Measurements from ENCODE around the gene APP.

The APP gene

GRCh38 chr21:26047279-26047967, 123.1 kb downstream of the APP start:
- peaks cover 25 to 47% of the 10 kb centered on the region in 2 experiments for H3K36me3 ChIP-seq (ENCODE audit: control insufficient read depth in 2 of 2, insufficient read depth in 1 of 2, low read length in 2 of 2)
- TF ChIP-seq GLI2 (tag by site-specific recombination; IDR thresholded peaks at IDR 0.05; ENCODE audit: borderline replicate concordance, low read depth), result no peak
- no peak for TF ChIP-seq SALL2 (tag by site-specific recombination; IDR thresholded peaks at IDR 0.05; ENCODE audit: borderline replicate concordance)
- no peak for TF ChIP-seq ZNF548 (tag by site-specific recombination; IDR thresholded peaks at IDR 0.05)
- TF ChIP-seq ZNF214 (tag by site-specific recombination; IDR thresholded peaks at IDR 0.05; ENCODE audit: borderline replicate concordance), result no peak
- TF ChIP-seq ZBTB6 (tag by site-specific recombination; IDR thresholded peaks at IDR 0.05), result no peak
- TF ChIP-seq GLI4 (tag by site-specific recombination; IDR thresholded peaks at IDR 0.05), result no peak
- no peak for TF ChIP-seq ZNF777 (tag by site-specific recombination; IDR thresholded peaks at IDR 0.05; ENCODE audit: borderline replicate concordance)
- TF ChIP-seq ZNF266 (tag by site-specific recombination; IDR thresholded peaks at IDR 0.05; ENCODE audit: low read depth), result no peak
- TF ChIP-seq ZNF692 (tag by site-specific recombination; IDR thresholded peaks at IDR 0.05), result no peak
- no peak for TF ChIP-seq ZNF664 (tag by site-specific recombination; IDR thresholded peaks at IDR 0.05)
- TF ChIP-seq KLF1 (tag by site-specific recombination; IDR thresholded peaks at IDR 0.05), result no peak
- TF ChIP-seq GLIS2 (tag by site-specific recombination; IDR thresholded peaks at IDR 0.05), result no peak
- no peak for TF ChIP-seq ZBTB17 (tag by site-specific recombination; IDR thresholded peaks at IDR 0.05)
- no peak for TF ChIP-seq ZNF48 (tag by site-specific recombination; IDR thresholded peaks at IDR 0.05)
- TF ChIP-seq ZNF280C (tag by site-specific recombination; IDR thresholded peaks at IDR 0.05), result no peak
- no peak for TF ChIP-seq ZNF26 (tag by site-specific recombination; IDR thresholded peaks at IDR 0.05)
- TF ChIP-seq ZNF704 (tag by site-specific recombination; IDR thresholded peaks at IDR 0.05), result no peak
- no peak for TF ChIP-seq ZNF558 (tag by site-specific recombination; IDR thresholded peaks at IDR 0.05)
- TF ChIP-seq ZBTB11 (tag by site-specific recombination; conservative IDR thresholded peaks at IDR 0.05; ENCODE audit: low read depth), result no peak
- TF ChIP-seq KLF16 (tag by site-specific recombination; IDR thresholded peaks at IDR 0.05), result no peak
- no peak overlapping the region for H3K27ac ChIP-seq (ENCODE audit: extremely low read depth, low read depth, low read length)
- no peaks in the 10 kb centered on the region for H3K9me3 ChIP-seq (ENCODE audit: control insufficient read depth, insufficient read depth, low read depth, low read length)
- CTCF ChIA-PET, result interaction anchor here (0.9 kb wide), 1 partner anchor 124 kb away, joined by 6 read pairs; no protein-coding TSS in a partner anchor
- no peak overlapping the region for H3K4me3 ChIP-seq (ENCODE audit: low read depth, low read length)
- no peaks in the 10 kb centered on the region; the same call in 1 of the 2 replicates for H3K4me1 ChIP-seq (ENCODE audit: control insufficient read depth, insufficient read depth, low read length)
- POLR2A ChIA-PET, result no interaction called here

Measured in HEK293 (cell line).